Pancreas (tissue), 10 donors: ENCODE results near the gene C14orf132. TPM values are rescaled to one million over a fixed set of nuclear protein-coding genes. Genes with fewer than 3 reads are reported as not detected.

ENCODE experiments used
- ATAC-seq, 4 donors: fragments of 200-7000 bp; cut with Tn5 transposase; one replicate each; pipeline versions ENCODE4 v1.8.0 to v1.9.1; 2020; ENCODE audit warnings: mild to moderate bottlenecking in 4 of 4, moderate library complexity in 4 of 4
- DNase-seq, 6 donors: peaks; one replicate each; pipeline ENCODE4 v3.0.0-alpha.2; 2020
- FAIRE-seq: peaks from 2 replicates; lab custom pipeline; 2012; peaks lifted over from hg19 to GRCh38; lab: Jason Lieb, UNC
- H3K27ac ChIP-seq, 4 donors: fragments of 200-600 bp; sonication (generic); 1 replicate in 3 of 4; 2 replicates in 1 of 4; pipeline versions ENCODE4 v1.5.0 to v1.8.0; 2020
- H3K27me3 ChIP-seq, 4 donors: fragments of 200-600 bp; one replicate each; pipeline ENCODE4 v1.8.0; 2021
- H3K36me3 ChIP-seq, 3 donors: fragments of 200-600 bp; sonication (generic) in 1 of 3; one replicate each; pipeline versions ENCODE4 v1.5.0 to v1.8.0; 2020 to 2021
- H3K4me1 ChIP-seq, 3 donors: fragments of 200-600 bp; one replicate each; pipeline ENCODE4 v1.8.0; 2021
- H3K4me3 ChIP-seq, 4 donors: fragments of 200-600 bp; sonication (generic) in 2 of 4; one replicate each; pipeline versions ENCODE4 v1.5.0 to v1.8.0; 2020 to 2021
- H3K9me3 ChIP-seq, 4 donors: fragments of 200-600 bp; one replicate each; pipeline ENCODE4 v1.8.0; 2021
- WGBS, 2 donors: extraction: QIAGEN DNeasy Blood & Tissue Kit; methylation state at CpG; one replicate each; pipeline ENCODE4 v1.1.7; 2013; 5-methylcytosine and 5-hydroxymethylcytosine counted together
- intact Hi-C, 3 donors: fragments of 100-400 bp; cut with DNase I; formaldehyde crosslinking; loops; one replicate each; pipeline versions ENCODE4 v1.11.1 to v1.14.2; 2022
- polyA plus RNA-seq, 2 donors: library from polyadenylated mRNA; stranded (reverse); fragments of 200-250 nt; gene quantifications; one replicate each; pipeline ENCODE4 v1.2.3, GENCODE V29; 2013
- total RNA-seq, 6 donors: library from RNA; stranded (reverse); fragmentation: NEBNext Ultra II Directional in 4 of 6; extraction: Animal tissue kit (Norgen Biotek cat#: 25700) in 4 of 6; gene quantifications; one replicate each; pipeline versions ENCODE4 v1.2.1 to v1.2.4, GENCODE V29; 2021 to 2023
- TF ChIP-seq, protein P1 (sequence below), 4 donors: fragments of 200-600 bp; sonication (generic) in 3 of 4; IDR thresholded peaks; one replicate each; pipeline versions ENCODE4 v1.5.0 to v1.8.0; 2021; ENCODE audit warnings: antibody characterized with exemption in 4 of 4
- donor health status: healthy with polysubstance abuse.
- donor health status: DM: no; HTN: no; CAD: no; lungs with moderate emphysema.
- donor health status: DM: no; HTN: no; CAD: no.
- donor health status: control.
- donor health status: control.
- donor health status: Bipolar disorder and iron deficiency.
- donor health status: DM: yes; HTN: yes; CAD: no.
- donor health status: DM: no; HTN: no; CAD: no.
- donor health status: DM: no; HTN: no; CAD: no.
- donor health status: DM: yes; HTN: yes; CAD: no.

Gene C14orf132
- total and polyA plus RNA-seq, 8 donors: 1.5 to 11.7 (median 3.7) TPM

DNA sequence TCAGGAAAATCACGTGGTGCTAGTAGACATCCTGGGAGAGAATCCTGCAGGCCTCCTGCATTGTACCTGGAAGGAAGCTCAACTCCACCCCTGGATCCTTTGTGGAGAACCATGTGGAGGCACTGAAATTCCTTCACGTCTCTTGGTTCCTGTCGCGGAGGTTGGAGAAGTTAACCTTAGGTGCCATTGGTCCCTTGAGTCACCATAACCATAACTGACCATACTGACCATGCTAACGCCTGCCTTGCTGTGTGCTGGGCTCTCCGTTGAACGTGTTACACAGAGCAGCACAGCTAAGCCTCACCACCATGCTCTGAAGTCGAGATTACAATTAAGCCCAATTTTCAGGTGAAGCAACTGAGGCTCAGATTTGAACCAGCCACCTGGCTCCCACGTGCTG lies 18.6 kb downstream of the C14orf132 start:
- no peak for ATAC-seq
- TF ChIP-seq, protein P1, sequence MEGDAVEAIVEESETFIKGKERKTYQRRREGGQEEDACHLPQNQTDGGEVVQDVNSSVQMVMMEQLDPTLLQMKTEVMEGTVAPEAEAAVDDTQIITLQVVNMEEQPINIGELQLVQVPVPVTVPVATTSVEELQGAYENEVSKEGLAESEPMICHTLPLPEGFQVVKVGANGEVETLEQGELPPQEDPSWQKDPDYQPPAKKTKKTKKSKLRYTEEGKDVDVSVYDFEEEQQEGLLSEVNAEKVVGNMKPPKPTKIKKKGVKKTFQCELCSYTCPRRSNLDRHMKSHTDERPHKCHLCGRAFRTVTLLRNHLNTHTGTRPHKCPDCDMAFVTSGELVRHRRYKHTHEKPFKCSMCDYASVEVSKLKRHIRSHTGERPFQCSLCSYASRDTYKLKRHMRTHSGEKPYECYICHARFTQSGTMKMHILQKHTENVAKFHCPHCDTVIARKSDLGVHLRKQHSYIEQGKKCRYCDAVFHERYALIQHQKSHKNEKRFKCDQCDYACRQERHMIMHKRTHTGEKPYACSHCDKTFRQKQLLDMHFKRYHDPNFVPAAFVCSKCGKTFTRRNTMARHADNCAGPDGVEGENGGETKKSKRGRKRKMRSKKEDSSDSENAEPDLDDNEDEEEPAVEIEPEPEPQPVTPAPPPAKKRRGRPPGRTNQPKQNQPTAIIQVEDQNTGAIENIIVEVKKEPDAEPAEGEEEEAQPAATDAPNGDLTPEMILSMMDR (IDR thresholded peaks at IDR 0.05): no peak
- Histone ChIP-seq H3K36me3 (no peaks in the 10 kb centered on the region), H3K4me3 (no peak overlapping the region), H3K27me3 (no peaks in the 10 kb centered on the region), H3K27ac (no peak overlapping the region), H3K4me1 (no peaks in the 10 kb centered on the region), H3K9me3 (no peaks in the 10 kb centered on the region)
- no peak for DNase-seq
- WGBS, 2 donors: 70 to 86% methylated on average over 9 of the region's 9 CpGs
- intact Hi-C loops: no loop called here
- FAIRE-seq: no peak

DNA sequence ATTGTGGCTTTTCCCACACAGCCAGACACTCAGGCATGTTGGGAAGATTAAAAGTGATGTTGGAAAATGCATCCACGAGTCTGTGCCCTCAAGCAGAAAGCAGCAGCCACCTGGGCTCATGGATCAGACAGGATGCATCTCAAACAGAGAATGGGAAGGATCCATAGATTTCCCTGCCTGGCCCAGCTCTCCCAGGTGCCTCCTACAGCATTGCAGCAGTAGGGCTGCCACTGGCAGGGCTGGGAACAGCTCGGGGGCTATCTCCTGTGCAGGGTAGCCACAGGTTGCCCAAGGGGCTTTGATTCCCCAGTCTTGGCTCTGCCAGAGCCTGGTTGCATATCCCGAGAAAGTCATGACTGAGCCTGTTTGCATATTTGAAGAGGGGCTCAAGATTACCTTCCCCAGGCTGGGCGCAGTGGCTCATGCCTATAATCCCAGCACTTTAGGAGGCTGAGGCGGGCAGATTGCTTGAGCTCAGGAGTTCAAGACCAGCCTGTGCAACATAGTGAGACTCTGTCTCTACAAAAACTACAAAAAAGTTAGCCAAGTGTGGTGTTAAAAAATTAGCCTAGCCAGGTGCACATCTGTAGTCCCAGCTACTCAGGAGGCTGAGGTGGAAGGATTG lies 19.5 kb downstream of the C14orf132 start:
- 66 to 71% methylated on average over 5 of the region's 5 CpGs for WGBS, 2 donors
- no peak overlapping the region for H3K27ac ChIP-seq
- FAIRE-seq (no peak), ATAC-seq (no peak), DNase-seq (peak in 1 of 6 donors; percentile 7)
- H3K4me3 ChIP-seq: no peak overlapping the region
- no peaks in the 10 kb centered on the region for H3K4me1 ChIP-seq
- H3K27me3 ChIP-seq: no peaks in the 10 kb centered on the region
- no peaks in the 10 kb centered on the region for H3K9me3 ChIP-seq
- TF ChIP-seq, protein P1 (IDR thresholded peaks at IDR 0.05): no peak
- intact Hi-C loops: no loop called here
- H3K36me3 ChIP-seq: no peaks in the 10 kb centered on the region

DNA sequence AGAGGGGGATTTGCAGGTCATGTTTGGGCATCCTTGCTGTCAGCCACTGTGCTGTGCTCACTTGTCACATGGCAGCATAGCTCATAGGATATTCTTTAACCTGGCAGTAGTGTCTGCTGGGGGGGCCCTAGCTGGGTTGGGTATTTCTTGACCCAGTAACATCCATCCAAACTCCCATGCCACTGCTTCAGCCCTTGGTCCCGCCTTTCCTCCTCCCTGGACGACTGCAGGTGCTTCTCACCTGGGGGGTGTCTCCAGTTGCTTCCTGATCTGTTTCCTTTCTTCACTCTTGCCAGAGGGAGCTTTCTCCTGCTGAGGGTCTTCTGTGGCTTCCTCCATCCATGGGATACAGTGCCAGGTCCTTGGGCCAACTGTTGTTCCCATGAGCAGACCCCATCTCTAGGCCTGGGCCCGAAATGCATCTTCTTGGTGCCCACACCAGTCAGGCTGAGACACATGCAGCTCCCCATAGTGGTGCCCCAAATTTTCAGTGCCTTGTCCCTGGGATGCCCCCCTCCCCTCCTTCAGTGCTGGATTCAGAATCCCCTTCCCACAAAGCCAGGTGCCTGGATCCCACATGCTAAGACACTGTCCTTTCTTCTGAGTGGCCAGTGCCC lies 20.5 kb downstream of the C14orf132 start:
- Histone ChIP-seq H3K27me3 (no peaks in the 10 kb centered on the region), H3K9me3 (no peaks in the 10 kb centered on the region), H3K27ac (no peak overlapping the region), H3K4me3 (no peak overlapping the region), H3K4me1 (no peaks in the 10 kb centered on the region), H3K36me3 (no peaks in the 10 kb centered on the region)
- TF ChIP-seq, protein P1 (IDR thresholded peaks at IDR 0.05): no peak
- WGBS, 2 donors: 76 to 85% methylated on average over 3 of the region's 3 CpGs
- DNase-seq (peak in 1 of 6 donors; percentile 41), ATAC-seq (no peak), FAIRE-seq (no peak)
- intact Hi-C loops: no loop called here

DNA sequence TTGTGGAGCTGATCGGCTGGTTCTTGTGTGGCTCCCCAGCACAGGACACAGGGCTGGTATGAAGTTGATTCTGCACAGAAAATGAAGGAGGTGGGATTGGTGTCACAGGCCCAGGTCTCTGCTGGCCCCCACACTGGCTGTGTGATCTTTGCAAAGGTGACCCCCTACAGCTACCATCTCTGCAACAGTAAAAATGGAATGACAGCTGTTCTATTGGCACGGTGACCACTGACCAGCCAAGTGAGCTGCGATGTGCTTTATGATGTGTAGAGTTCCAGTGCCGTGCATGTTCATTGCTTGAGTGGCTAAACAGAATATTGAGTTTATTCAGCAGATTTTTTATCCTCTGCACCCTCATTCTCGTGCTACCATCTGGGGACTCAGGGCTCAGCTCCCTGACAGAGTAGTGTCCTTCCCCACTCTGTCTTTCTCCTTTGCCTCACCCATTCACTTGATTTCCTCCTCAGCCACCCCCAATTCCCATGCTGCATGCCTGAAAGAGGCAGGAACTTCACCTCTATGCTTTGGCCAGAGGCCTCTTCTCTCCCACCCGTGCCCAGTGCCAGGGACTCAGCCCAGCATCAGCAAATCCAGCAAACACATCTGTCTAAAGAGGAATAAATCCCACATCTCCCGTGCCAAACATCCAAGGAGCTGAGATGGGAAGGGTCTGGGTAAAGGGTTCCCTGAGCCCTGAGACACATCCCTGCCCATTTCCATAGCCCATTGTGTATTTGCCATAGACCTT lies 21.2 kb downstream of the C14orf132 start:
- Histone ChIP-seq H3K4me3 (no peak overlapping the region), H3K27ac (no peak overlapping the region), H3K9me3 (no peaks in the 10 kb centered on the region), H3K36me3 (no peaks in the 10 kb centered on the region), H3K4me1 (no peaks in the 10 kb centered on the region), H3K27me3 (no peaks in the 10 kb centered on the region)
- TF ChIP-seq, protein P1 (IDR thresholded peaks at IDR 0.05): no peak
- no peak for FAIRE-seq
- peak in 1 of 6 donors; percentile 30 for DNase-seq
- no peak for ATAC-seq
- intact Hi-C loops: no loop called here
- WGBS, 2 donors: 71 to 77% methylated on average over 7 of the region's 7 CpGs
